ENCODE results near the gene RSPH1. TPM values are rescaled to one million over a fixed set of nuclear protein-coding genes. Genes with fewer than 3 reads are reported as not detected.

The RSPH1 gene
- total RNA-seq, 2 experiments from 2014 or later: 0.21 to 0.34 TPM

DNA sequence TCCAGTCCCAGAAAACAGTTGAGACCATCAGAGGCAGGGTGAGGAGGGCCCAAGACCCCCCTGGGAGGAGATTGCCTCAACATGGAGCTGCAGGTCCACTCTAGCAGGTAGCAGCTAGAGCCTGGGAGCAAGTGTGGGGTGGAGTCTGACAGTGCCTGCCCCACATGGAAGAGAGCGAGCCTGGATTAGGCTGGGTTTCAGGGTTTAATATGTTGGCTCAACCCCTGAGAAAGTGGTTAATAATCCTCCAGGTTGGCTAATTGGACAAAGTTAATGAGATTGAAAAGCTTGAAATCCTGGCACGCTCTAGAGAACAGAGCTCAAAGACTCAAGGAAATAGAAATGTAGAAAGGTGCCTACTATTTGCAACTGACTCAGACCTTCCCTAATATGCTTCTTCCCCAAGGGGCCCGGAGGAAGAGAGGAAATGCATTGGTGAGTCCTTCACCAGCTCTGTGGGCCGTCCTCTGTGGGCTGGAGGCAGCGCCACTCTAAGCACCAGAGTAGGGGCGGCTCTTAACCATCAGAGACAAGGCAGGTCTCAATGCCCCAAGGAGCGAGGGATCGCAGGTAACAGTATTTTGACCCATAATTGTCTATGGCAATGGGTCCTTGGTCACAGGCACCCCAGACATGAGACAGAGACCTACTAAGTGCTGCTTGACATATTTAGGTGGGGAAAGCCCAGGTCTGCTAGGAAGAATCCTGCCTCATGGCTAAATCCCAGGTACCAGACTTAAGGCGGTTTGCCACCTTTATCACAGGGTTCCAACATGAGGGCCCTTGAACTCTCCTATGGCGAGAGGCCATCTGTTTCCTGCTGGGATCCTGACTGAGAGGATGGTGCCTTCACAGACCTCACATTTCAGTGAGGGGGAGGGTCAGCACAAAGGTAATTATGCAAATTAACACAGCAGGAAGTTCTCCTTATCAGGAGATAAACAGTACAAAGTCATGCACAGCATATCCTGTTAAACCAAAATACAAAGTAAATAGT is 33.8 kb downstream of the RSPH1 start:
- Mint-ChIP-seq H3K27ac (no peak overlapping the region), H3K36me3 (ENCODE audit: low read depth) (no peaks in the 10 kb centered on the region), H3K4me3 (no peak overlapping the region), H3K27me3 (no peaks in the 10 kb centered on the region), H3K4me1 (peaks cover 60% of the 10 kb centered on the region), H3K9me3 (ENCODE audit: low read depth) (peaks cover 1% of the 10 kb centered on the region)
- intact Hi-C loops (cut with DNase I, micrococcal nuclease): loop anchor here (5.0 kb wide), 4 partner anchors 35 to 235 kb away; partner anchors contain the start of genes RSPH1 (in 1 of the 2) and SLC37A1 (in 1 of the 2)
- CTCF ChIA-PET: interaction anchor here (0.6 to 1.0 kb wide), 5 partner anchors 12 to 116 kb away, joined by 3 to 4 read pairs (median 3); no protein-coding TSS in a partner anchor
- ATAC-seq: no peak
- no peak for DNase-seq
- POLR2A ChIA-PET: no interaction called here

GRCh38 chr21:42461185-42461520 is 34.9 kb downstream of the RSPH1 start:
- no peaks in the 10 kb centered on the region for H3K36me3 Mint-ChIP-seq (ENCODE audit: low read depth)
- DNase-seq: no peak
- no peaks in the 10 kb centered on the region for H3K27me3 Mint-ChIP-seq
- no peak for ATAC-seq
- peak overlapping the region; percentile 3 for H3K4me3 Mint-ChIP-seq
- CTCF ChIA-PET: interaction anchor here (0.6 to 0.7 kb wide), 2 partner anchors 17 to 117 kb away, joined by 3 read pairs; no protein-coding TSS in a partner anchor
- H3K9me3 Mint-ChIP-seq (ENCODE audit: low read depth): peaks cover 1% of the 10 kb centered on the region
- intact Hi-C loops (cut with DNase I, micrococcal nuclease): loop anchor here (5.0 kb wide), 4 partner anchors 36 to 234 kb away; partner anchors contain the start of genes RSPH1 (in 1 of the 2) and SLC37A1 (in 1 of the 2)
- H3K4me1 Mint-ChIP-seq: peaks cover 67% of the 10 kb centered on the region
- peak overlapping the region; percentile 73 for H3K27ac Mint-ChIP-seq
- POLR2A ChIA-PET: no interaction called here

- DNase-seq: peak; percentile 62
- H3K27me3 Mint-ChIP-seq: no peaks in the 10 kb centered on the region
- POLR2A ChIA-PET: no interaction called here
- intact Hi-C loops (cut with DNase I, micrococcal nuclease): loop anchor here (5.0 kb wide), 4 partner anchors 37 to 233 kb away; partner anchors contain the start of genes RSPH1 (in 1 of the 2) and SLC37A1 (in 1 of the 2)
- CTCF ChIA-PET: no interaction called here
- peaks cover 71% of the 10 kb centered on the region for H3K4me1 Mint-ChIP-seq
- peak overlapping the region; percentile 22 for H3K4me3 Mint-ChIP-seq
- ATAC-seq: peak; percentile 34
- no peaks in the 10 kb centered on the region for H3K36me3 Mint-ChIP-seq (ENCODE audit: low read depth)
- peak overlapping the region; percentile 73 for H3K27ac Mint-ChIP-seq
- H3K9me3 Mint-ChIP-seq (ENCODE audit: low read depth): peaks cover 1% of the 10 kb centered on the region
These were observed 35.4 kb downstream of the RSPH1 start for GRCh38 chr21:42460391-42461184.

- ChIA-PET CTCF (interaction anchor here (1.1 kb wide), 1 partner anchor 9 kb away, joined by 3 read pairs; no protein-coding TSS in a partner anchor), POLR2A (no interaction called here)
- H3K27me3 Mint-ChIP-seq: no peaks in the 10 kb centered on the region
These were observed 36.3 kb downstream of the RSPH1 start for GRCh38 chr21:42459546-42460215.

DNA sequence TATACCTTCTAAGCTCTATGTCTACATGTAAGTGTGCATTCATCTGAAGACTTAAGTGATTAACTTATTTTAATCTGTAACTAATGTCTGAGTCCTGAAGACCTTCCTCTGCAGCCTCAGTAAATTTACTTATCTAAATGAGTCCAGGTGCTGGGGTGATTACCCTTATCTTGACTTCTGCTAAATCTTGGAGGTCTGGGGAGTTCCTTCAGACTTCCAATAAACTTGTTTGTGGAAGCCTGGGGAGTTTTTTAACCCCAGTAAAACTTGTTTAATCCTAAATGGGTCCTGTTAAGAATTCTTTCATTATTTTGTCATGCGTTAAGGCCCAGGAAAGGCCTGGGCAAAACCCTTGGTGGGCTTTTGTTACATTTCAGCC is 37.0 kb downstream of the RSPH1 start:
- DNase-seq (no peak), ATAC-seq (no peak)
- intact Hi-C loops (cut with DNase I, micrococcal nuclease): no loop called here
- Mint-ChIP-seq H3K4me3 (no peak overlapping the region), H3K36me3 (ENCODE audit: low read depth) (no peaks in the 10 kb centered on the region), H3K27me3 (no peaks in the 10 kb centered on the region), H3K27ac (no peak overlapping the region), H3K9me3 (ENCODE audit: low read depth) (peaks cover 1% of the 10 kb centered on the region), H3K4me1 (peaks cover 59% of the 10 kb centered on the region)
- ChIA-PET POLR2A (no interaction called here), CTCF (interaction anchor here (1.1 to 1.2 kb wide), 2 partner anchors 8 to 145 kb away, joined by 3 read pairs; no protein-coding TSS in a partner anchor)

More at GRCh38 chr21:42459546-42460215, 36.3 kb downstream of the RSPH1 start:
- Mint-ChIP-seq H3K27ac (peak overlapping the region; percentile 20), H3K36me3 (ENCODE audit: low read depth) (no peaks in the 10 kb centered on the region), H3K4me3 (no peak overlapping the region), H3K9me3 (ENCODE audit: low read depth) (peaks cover 1% of the 10 kb centered on the region), H3K4me1 (peaks cover 65% of the 10 kb centered on the region)
- ATAC-seq (no peak), DNase-seq (no peak)
- intact Hi-C loops (cut with DNase I, micrococcal nuclease): loop anchor here (5.0 kb wide), 4 partner anchors 38 to 232 kb away; partner anchors contain the start of genes RSPH1 (in 1 of the 2) and SLC37A1 (in 1 of the 2)

GRCh38 chr21:42456457-42456856 is 39.6 kb downstream of the RSPH1 start:
- intact Hi-C loops (cut with DNase I, micrococcal nuclease): loop anchor here in 1 of 2 experiments (1.0 kb wide), 2 partner anchors 40 to 41 kb away; partner anchors contain the start of gene RSPH1
- H3K4me3 Mint-ChIP-seq: no peak overlapping the region
- peak overlapping the region; percentile 91 for H3K27ac Mint-ChIP-seq
- DNase-seq: peak; percentile 76
- no peaks in the 10 kb centered on the region for H3K36me3 Mint-ChIP-seq (ENCODE audit: low read depth)
- ChIA-PET CTCF (interaction anchor here (0.6 to 2.9 kb wide), 4 partner anchors 52 to 146 kb away, joined by 3 to 9 read pairs (median 6); no protein-coding TSS in a partner anchor), POLR2A (interaction anchor here (0.9 to 1.0 kb wide), 2 partner anchors 11 to 71 kb away, joined by 3 to 5 read pairs; no protein-coding TSS in a partner anchor)
- peaks cover 1% of the 10 kb centered on the region for H3K9me3 Mint-ChIP-seq (ENCODE audit: low read depth)
- ATAC-seq: peak; percentile 97
- H3K4me1 Mint-ChIP-seq: peaks cover 46% of the 10 kb centered on the region
- H3K27me3 Mint-ChIP-seq: no peaks in the 10 kb centered on the region

- H3K27me3 Mint-ChIP-seq: no peaks in the 10 kb centered on the region
- CTCF ChIA-PET: interaction anchor here (0.6 to 2.9 kb wide), 4 partner anchors 52 to 146 kb away, joined by 3 to 9 read pairs (median 6); no protein-coding TSS in a partner anchor
- POLR2A ChIA-PET: interaction anchor here (0.9 to 1.0 kb wide), 2 partner anchors 11 to 72 kb away, joined by 3 to 5 read pairs; no protein-coding TSS in a partner anchor
- no peaks in the 10 kb centered on the region for H3K36me3 Mint-ChIP-seq (ENCODE audit: low read depth)
- no peaks in the 10 kb centered on the region for H3K9me3 Mint-ChIP-seq (ENCODE audit: low read depth)
- ATAC-seq (no peak), DNase-seq (no peak)
- peak overlapping the region; percentile 44 for H3K27ac Mint-ChIP-seq
- H3K4me3 Mint-ChIP-seq: no peak overlapping the region
- H3K4me1 Mint-ChIP-seq: peaks cover 41% of the 10 kb centered on the region
- intact Hi-C loops (cut with DNase I, micrococcal nuclease): loop anchor here in 1 of 2 experiments (1.0 kb wide), 2 partner anchors 40 to 41 kb away; partner anchors contain the start of gene RSPH1
These were observed 40.1 kb downstream of the RSPH1 start for GRCh38 chr21:42455754-42456440.

GRCh38 chr21:42455196-42455595 is 40.8 kb downstream of the RSPH1 start:
- peaks cover 41% of the 10 kb centered on the region for H3K4me1 Mint-ChIP-seq
- no peaks in the 10 kb centered on the region for H3K36me3 Mint-ChIP-seq (ENCODE audit: low read depth)
- peak overlapping the region; percentile 44 for H3K27ac Mint-ChIP-seq
- POLR2A ChIA-PET: interaction anchor here (0.8 kb wide), 1 partner anchor 24 kb away, joined by 3 read pairs; no protein-coding TSS in a partner anchor
- H3K27me3 Mint-ChIP-seq: no peaks in the 10 kb centered on the region
- CTCF ChIA-PET: interaction anchor here (1.1 to 2.9 kb wide), 3 partner anchors 94 to 136 kb away, joined by 4 to 9 read pairs (median 5); no protein-coding TSS in a partner anchor
- no peaks in the 10 kb centered on the region for H3K9me3 Mint-ChIP-seq (ENCODE audit: low read depth)
- DNase-seq (no peak), ATAC-seq (no peak)
- intact Hi-C loops (cut with DNase I, micrococcal nuclease): no loop called here
- no peak overlapping the region for H3K4me3 Mint-ChIP-seq

DNA sequence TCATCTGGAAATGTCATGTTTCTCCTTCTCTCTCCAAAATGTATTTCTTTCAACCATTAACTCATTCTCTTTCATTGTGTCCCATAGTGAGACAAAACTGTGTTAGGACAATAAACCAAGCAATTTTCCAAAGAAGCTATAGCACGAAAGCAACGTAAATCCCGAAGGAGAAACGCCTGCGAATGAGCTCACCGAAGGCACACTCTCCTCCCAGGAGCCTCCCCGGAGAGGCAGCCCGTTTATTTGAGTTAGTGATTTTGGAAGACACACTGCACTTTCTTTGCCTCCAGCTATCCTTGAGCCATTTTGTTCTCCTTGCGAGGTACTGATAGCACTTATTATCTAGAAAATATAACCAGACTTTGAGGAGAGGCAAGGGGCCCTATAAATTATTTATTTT is 41.2 kb downstream of the RSPH1 start:
- no peak for DNase-seq
- Mint-ChIP-seq H3K4me1 (peaks cover 41% of the 10 kb centered on the region), H3K27ac (no peak overlapping the region), H3K9me3 (ENCODE audit: low read depth) (no peaks in the 10 kb centered on the region), H3K36me3 (ENCODE audit: low read depth) (no peaks in the 10 kb centered on the region), H3K4me3 (no peak overlapping the region), H3K27me3 (no peaks in the 10 kb centered on the region)
- no peak for ATAC-seq
- POLR2A ChIA-PET: interaction anchor here (0.8 kb wide), 1 partner anchor 24 kb away, joined by 3 read pairs; no protein-coding TSS in a partner anchor
- CTCF ChIA-PET: interaction anchor here (0.6 to 2.9 kb wide), 5 partner anchors 40 to 140 kb away, joined by 3 to 9 read pairs (median 5); partner anchors contain the start of gene TFF3
- intact Hi-C loops (cut with DNase I, micrococcal nuclease): loop anchor here in 1 of 2 experiments (5.0 kb wide), 1 partner anchor 52 kb away; the partner anchor contains the start of gene UBASH3A

Measured in activated CD4-positive, alpha-beta T cell treated with anti-CD3 and anti-CD28 coated beads for 36 hours (primary cell).